NB4 (cell line): ENCODE data around the gene CCDC171.

Source experiments
- DNase-seq: peaks from one replicate; pipeline ENCODE4 v3.0.0; 2010; ENCODE audit warnings: low read depth
- H3K4me3 ChIP-seq: one replicate; pipeline ENCODE4 v1.5.1; 2011; ENCODE audit warnings: mild to moderate bottlenecking, low read depth, low read length, moderate library complexity
- MYC ChIP-seq: IDR thresholded peaks from 2 replicates; pipeline ENCODE4 v1.6.1; 2011; ENCODE audit warnings: low read depth, low read length
- POLR2A ChIP-seq: IDR thresholded peaks from 2 replicates; pipeline ENCODE4 v1.6.1; 2011; ENCODE audit warnings: mild to moderate bottlenecking; ENCODE audit not compliant: insufficient read length; ENCODE audit errors: extremely low read depth
- TF ChIP-seq, protein P1 (sequence below): IDR thresholded peaks from 2 replicates; pipeline ENCODE4 v1.6.1; 2011; ENCODE audit warnings: low read depth, low read length
- TF ChIP-seq, protein P2 (sequence below): IDR thresholded peaks from one replicate; pipeline ENCODE4 v1.5.1; 2012; ENCODE audit warnings: low read depth, low read length

The CCDC171 gene

DNA sequence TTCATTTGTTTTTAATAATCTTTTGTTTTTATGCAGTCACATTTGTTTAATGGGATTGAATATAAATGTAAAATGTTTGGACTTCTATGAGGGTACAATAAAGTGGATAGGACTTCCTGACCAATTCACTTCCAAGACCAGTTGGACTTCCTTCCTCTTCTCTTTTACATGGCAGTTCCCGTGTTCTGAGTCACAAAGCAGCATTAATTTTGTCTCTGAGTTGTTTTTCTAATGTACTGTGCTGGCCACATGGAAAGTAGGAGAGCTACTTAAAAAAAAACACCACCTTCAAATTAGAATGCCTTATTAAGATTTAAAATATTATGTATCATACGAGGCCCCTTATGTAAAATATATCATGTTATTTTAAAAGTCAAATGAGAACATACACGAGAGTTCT is 87.3 kb downstream of the CCDC171 start:
- peak; percentile 27 for DNase-seq
- TF ChIP-seq, protein P1, sequence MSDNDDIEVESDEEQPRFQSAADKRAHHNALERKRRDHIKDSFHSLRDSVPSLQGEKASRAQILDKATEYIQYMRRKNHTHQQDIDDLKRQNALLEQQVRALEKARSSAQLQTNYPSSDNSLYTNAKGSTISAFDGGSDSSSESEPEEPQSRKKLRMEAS, result no peak
- TF ChIP-seq MYC, result no peak
- TF ChIP-seq, protein P2, sequence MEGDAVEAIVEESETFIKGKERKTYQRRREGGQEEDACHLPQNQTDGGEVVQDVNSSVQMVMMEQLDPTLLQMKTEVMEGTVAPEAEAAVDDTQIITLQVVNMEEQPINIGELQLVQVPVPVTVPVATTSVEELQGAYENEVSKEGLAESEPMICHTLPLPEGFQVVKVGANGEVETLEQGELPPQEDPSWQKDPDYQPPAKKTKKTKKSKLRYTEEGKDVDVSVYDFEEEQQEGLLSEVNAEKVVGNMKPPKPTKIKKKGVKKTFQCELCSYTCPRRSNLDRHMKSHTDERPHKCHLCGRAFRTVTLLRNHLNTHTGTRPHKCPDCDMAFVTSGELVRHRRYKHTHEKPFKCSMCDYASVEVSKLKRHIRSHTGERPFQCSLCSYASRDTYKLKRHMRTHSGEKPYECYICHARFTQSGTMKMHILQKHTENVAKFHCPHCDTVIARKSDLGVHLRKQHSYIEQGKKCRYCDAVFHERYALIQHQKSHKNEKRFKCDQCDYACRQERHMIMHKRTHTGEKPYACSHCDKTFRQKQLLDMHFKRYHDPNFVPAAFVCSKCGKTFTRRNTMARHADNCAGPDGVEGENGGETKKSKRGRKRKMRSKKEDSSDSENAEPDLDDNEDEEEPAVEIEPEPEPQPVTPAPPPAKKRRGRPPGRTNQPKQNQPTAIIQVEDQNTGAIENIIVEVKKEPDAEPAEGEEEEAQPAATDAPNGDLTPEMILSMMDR, result no peak
- TF ChIP-seq POLR2A, result no peak
- no peak overlapping the region for H3K4me3 ChIP-seq

DNA sequence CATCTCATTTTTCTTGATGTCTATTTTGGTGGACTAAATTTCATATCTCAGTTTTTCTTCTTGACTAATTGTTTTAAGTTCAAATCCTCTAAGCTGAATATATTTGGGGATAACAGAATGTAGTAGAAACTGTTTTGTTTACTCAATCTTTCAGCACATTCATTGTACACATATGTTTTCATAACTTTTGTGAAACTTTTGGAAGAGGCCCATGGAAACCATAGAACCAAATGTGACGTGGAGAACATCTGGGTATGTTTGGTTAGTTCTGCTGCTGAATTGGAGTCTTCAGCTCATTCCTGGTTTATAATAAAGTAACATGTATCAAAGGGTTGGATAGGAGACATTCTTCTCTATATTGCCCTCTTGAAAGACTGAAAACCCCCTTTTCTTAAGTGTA is 88.4 kb downstream of the CCDC171 start:
- no peak for DNase-seq
- no peak overlapping the region for H3K4me3 ChIP-seq
- TF ChIP-seq, protein P2, result no peak
- TF ChIP-seq MYC, result no peak
- no peak for TF ChIP-seq POLR2A
- TF ChIP-seq, protein P1, result no peak

DNA sequence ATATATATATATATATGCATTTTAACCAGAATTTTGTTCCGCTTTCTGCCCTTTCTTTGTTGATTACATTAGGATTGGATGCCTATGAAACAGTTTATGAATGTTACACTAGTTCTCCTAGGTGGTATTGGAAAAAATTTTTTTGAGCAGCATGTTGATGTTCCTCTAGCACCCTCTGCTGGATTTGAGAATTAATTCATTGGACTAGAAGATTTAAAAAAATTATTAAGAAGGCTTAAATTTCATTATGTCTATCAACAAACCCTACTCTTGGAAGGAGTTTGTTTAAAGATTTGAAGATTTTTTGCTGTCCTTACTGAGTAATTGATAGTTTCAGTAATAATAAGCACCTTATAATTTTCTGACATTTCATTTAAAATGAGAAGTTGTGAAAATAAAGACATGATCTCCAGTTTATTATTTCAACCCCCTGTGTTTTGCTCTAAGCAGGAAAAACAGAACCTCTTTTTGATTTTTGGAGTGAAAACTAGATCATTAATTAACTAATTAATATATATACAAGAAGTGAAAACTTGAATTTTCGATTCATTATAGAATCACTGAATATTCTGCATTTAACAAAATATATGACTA is 89.6 kb downstream of the CCDC171 start:
- H3K4me3 ChIP-seq, result no peak overlapping the region
- TF ChIP-seq, protein P2, result peak; percentile 59
- TF ChIP-seq, protein P1, result no peak
- peak; percentile 73 for DNase-seq

DNA sequence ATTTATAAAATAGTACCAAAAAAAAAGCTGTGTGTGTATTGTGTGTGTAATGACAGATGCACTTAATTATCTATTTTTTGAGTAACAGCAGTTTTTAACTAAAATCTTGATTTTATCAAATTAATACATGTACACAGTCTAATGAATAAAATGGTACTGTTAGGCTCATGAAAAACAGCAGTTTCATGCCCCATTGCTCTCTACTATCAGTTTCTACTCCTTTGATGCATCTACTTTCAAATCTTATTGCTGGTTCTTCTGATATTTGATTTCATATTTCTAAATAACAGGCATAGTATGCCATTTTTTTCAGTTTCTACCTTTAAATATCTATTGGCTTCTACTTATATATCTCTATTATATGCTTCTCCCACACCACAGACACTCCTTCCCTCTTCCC is 117.4 kb downstream of the CCDC171 start:
- no peak for DNase-seq
- no peak overlapping the region for H3K4me3 ChIP-seq
- TF ChIP-seq, protein P1, result no peak
- TF ChIP-seq POLR2A (no peak), MYC (no peak)
- TF ChIP-seq, protein P2, result no peak

DNA sequence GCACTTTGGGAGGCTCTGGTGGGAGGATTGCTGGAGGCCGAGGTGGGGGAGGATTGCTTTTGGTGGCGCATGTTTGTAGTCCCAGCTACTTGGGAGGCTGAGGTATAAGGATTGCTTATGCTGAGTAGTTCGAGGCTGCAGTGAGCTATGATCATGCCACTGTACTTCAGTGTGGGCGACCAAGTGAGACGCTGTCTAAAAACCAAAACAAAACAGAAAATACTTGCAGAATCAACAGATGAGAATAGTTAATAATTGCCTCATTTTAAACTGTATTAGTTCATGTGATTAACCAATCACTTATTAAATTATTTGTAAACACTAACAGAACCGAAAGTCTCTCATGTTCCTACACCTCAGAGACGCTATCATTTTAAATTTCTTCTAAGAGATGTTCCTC is 118.1 kb downstream of the CCDC171 start:
- H3K4me3 ChIP-seq, result no peak overlapping the region
- no peak for TF ChIP-seq POLR2A
- TF ChIP-seq MYC, result no peak
- TF ChIP-seq, protein P1, result no peak
- TF ChIP-seq, protein P2, result no peak
- no peak for DNase-seq

DNA sequence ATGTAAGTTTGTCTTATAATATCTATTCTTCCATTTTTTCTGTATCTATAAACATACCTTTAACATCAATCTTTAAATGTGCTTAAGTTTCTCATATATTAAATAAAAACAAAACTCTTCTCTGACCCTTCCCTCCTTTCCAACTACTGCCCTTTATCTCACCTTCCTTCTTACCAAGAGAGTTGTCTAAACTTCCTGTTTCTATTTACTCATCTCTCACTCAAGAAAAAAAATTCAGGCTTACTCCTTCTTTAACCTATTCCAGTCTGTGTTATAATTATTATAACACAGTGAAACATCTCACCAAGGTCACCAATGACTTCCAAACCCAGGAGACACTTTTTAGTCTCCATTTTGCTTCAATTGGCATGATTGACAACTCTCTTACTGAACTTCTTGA is 140.9 kb downstream of the CCDC171 start:
- H3K4me3 ChIP-seq, result no peak overlapping the region
- TF ChIP-seq, protein P2, result no peak
- TF ChIP-seq POLR2A (no peak), MYC (no peak)
- TF ChIP-seq, protein P1, result no peak
- no peak for DNase-seq
